IPS-20b (cell line): Measurements from ENCODE around the gene C2orf68.

Source experiments
- H3K27ac ChIP-seq: one replicate; pipeline ENCODE4 v1.5.1; 2013; ENCODE audit warnings: low read length
- H3K27me3 ChIP-seq: 2 replicates; pipeline ENCODE4 v1.6.1; 2013; ENCODE audit warnings: mild to moderate bottlenecking, low read length, inconsistent platforms; ENCODE audit not compliant: insufficient read depth
- H3K36me3 ChIP-seq: 2 replicates; pipeline ENCODE4 v1.6.1; 2013; ENCODE audit warnings: low read depth, mild to moderate bottlenecking, inconsistent platforms, low read length, moderate library complexity; ENCODE audit not compliant: insufficient read depth
- H3K4me1 ChIP-seq: 2 replicates; pipeline ENCODE4 v1.6.1; 2013; ENCODE audit warnings: mild to moderate bottlenecking, control low read depth, inconsistent platforms, low read length, moderate library complexity; ENCODE audit not compliant: insufficient read depth
- H3K4me3 ChIP-seq: 2 replicates; pipeline ENCODE4 v1.5.1; 2013; ENCODE audit warnings: mild to moderate bottlenecking, low read length, inconsistent platforms
- H3K9ac ChIP-seq: 2 replicates; pipeline ENCODE4 v1.6.1; 2013; ENCODE audit warnings: low read depth, mild to moderate bottlenecking, inconsistent platforms, low read length, moderate library complexity
- H3K9me3 ChIP-seq: 2 replicates; pipeline ENCODE4 v1.6.1; 2013; ENCODE audit warnings: mild to moderate bottlenecking, low read depth, low read length, inconsistent platforms; ENCODE audit not compliant: insufficient read depth

C2orf68 gene

DNA sequence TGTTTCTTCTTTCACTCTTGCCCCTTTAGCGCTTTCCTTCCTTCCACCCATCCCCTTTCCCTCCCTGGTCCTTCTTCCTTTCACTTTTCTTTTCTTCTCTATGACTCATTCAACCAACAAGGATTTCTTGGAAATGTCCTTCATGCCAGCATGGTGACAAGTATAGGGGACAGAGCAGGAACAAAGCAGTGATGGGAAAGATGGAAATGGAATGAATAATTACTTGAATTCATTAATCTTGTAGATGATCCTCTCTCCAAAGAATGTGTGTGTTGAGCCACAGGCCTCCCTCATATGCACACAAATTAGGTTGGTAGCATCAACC is 26.1 kb downstream of the C2orf68 start:
- Histone ChIP-seq H3K36me3 (peaks cover 4% of the 10 kb centered on the region; the same call in 1 of the 2 replicates), H3K4me1 (no peaks in the 10 kb centered on the region), H3K9me3 (no peaks in the 10 kb centered on the region), H3K27me3 (peaks cover 27% of the 10 kb centered on the region; the same call in 1 of the 2 replicates), H3K27ac (no peak overlapping the region), H3K4me3 (no peak overlapping the region), H3K9ac (no peak overlapping the region)

GRCh38 chr2:85584857-85585780 is 26.7 kb downstream of the C2orf68 start:
- no peak overlapping the region for H3K9ac ChIP-seq
- peak overlapping the region; percentile 55; the same call in 1 of the 2 replicates for H3K4me3 ChIP-seq
- peaks cover 4% of the 10 kb centered on the region; the same call in 1 of the 2 replicates for H3K36me3 ChIP-seq
- no peak overlapping the region for H3K27ac ChIP-seq
- H3K27me3 ChIP-seq = peaks cover 27% of the 10 kb centered on the region; the same call in 1 of the 2 replicates
- H3K4me1 ChIP-seq = no peaks in the 10 kb centered on the region
- H3K9me3 ChIP-seq = no peaks in the 10 kb centered on the region

DNA sequence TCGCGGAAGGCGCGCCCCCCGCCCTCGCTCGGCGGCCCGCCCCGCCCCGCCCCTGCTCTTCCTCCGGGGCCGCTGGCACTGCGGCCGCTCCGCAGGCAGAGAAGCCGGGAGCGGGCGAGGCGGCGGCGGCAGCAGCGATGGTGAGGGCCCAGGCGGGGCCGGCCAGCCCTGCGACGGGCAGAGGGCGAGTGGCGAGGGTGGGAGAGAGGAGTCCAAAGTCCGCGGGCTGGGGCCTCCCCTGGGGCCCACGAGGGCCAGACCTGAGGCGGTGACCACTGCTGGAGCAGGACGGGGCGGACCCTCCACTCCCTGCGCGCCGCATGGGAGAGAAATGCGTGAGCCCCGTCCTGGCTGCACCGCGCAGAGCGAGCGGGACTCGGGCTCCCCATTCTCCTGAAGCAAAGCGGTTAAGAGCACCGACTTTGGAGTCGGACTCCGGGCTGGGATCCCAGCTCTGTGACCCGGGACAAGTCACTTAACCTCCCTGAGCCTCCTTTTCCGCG is 27.5 kb downstream of the C2orf68 start, which contains the start of gene VAMP5:
VAMP5 (plus strand) TSS at position 78 of the 503 bp plus-strand sequence; CDS start at position 138, 60 bp downstream.
- peaks cover 4% of the 10 kb centered on the region; the same call in 1 of the 2 replicates for H3K36me3 ChIP-seq
- no peaks in the 10 kb centered on the region for H3K9me3 ChIP-seq
- no peaks in the 10 kb centered on the region for H3K4me1 ChIP-seq
- peaks cover 27% of the 10 kb centered on the region; the same call in 1 of the 2 replicates for H3K27me3 ChIP-seq
- peak within 1 kb of the TSS; percentile 55; the same call in 1 of the 2 replicates for H3K4me3 ChIP-seq
- no peak within 1 kb of the TSS for H3K27ac ChIP-seq
- H3K9ac ChIP-seq = no peak within 1 kb of the TSS

GRCh38 chr2:85583667-85584353 is 28.1 kb downstream of the C2orf68 start:
- H3K27ac ChIP-seq = no peak overlapping the region
- H3K36me3 ChIP-seq = peaks cover 4% of the 10 kb centered on the region; the same call in 1 of the 2 replicates
- H3K4me3 ChIP-seq = no peak overlapping the region; the same call in 1 of the 2 replicates
- H3K9ac ChIP-seq = no peak overlapping the region
- peaks cover 27% of the 10 kb centered on the region; the same call in 1 of the 2 replicates for H3K27me3 ChIP-seq
- no peaks in the 10 kb centered on the region for H3K9me3 ChIP-seq
- peaks cover 3% of the 10 kb centered on the region; the same call in 1 of the 2 replicates for H3K4me1 ChIP-seq

GRCh38 chr2:85582492-85582891 is 29.4 kb downstream of the C2orf68 start:
- no peak overlapping the region for H3K4me3 ChIP-seq
- H3K9me3 ChIP-seq = no peaks in the 10 kb centered on the region
- H3K27me3 ChIP-seq = peaks cover 27% of the 10 kb centered on the region; the same call in 1 of the 2 replicates
- no peak overlapping the region for H3K9ac ChIP-seq
- H3K4me1 ChIP-seq = peaks cover 5% of the 10 kb centered on the region; the same call in 1 of the 2 replicates
- H3K27ac ChIP-seq = no peak overlapping the region
- peaks cover 4% of the 10 kb centered on the region; the same call in 1 of the 2 replicates for H3K36me3 ChIP-seq

- no peak overlapping the region for H3K27ac ChIP-seq
- peaks cover 18% of the 10 kb centered on the region for H3K27me3 ChIP-seq
- no peaks in the 10 kb centered on the region for H3K9me3 ChIP-seq
- H3K4me3 ChIP-seq = no peak overlapping the region
- no peak overlapping the region for H3K9ac ChIP-seq
- H3K4me1 ChIP-seq = peaks cover 5% of the 10 kb centered on the region; the same call in 1 of the 2 replicates
- peaks cover 4% of the 10 kb centered on the region; the same call in 1 of the 2 replicates for H3K36me3 ChIP-seq
Measured at GRCh38 chr2:85580206-85580605, 31.7 kb downstream of the C2orf68 start.

DNA sequence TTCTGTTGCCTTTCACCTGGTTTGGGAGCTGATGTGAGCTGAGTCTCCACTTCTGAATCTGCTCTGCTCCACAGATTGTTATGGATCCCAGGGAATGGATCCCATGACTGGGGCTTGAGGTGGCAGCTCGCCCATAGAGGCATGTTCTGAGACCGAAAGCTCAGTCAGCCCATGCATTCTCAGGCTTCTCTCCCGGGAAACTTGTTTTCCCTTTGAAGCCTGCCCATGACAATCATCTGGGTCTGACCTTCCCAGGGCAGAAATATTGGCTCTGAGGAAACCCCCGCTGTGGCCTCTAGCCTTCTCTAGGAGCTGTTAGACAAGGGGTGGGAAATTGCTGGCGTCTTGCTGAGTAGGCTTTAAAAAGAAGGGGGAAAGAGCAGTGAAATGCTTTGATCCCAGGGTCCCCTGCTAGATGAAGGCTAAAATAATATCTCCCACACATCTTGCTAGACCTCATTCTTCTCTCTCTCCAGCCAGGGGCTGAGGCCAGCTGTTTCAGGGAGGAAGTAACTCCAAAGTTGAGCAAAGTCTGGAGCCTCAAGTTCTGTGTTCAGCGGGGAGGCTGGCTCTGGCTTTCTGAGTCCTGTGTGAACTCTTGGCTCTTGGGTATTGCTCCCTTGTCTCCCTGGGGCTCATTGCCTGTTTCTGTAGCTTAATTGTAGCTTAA is 32.5 kb downstream of the C2orf68 start:
- Histone ChIP-seq H3K9me3 (no peaks in the 10 kb centered on the region), H3K4me3 (peak overlapping the region; percentile 73), H3K9ac (no peak overlapping the region), H3K27ac (no peak overlapping the region), H3K36me3 (peaks cover 4% of the 10 kb centered on the region; the same call in 1 of the 2 replicates), H3K4me1 (peaks cover 5% of the 10 kb centered on the region; the same call in 1 of the 2 replicates), H3K27me3 (peaks cover 10% of the 10 kb centered on the region)

- Histone ChIP-seq H3K4me3 (peak overlapping the region; percentile 73), H3K9ac (peak overlapping the region; percentile 66; the same call in 1 of the 2 replicates), H3K27me3 (peaks cover 3% of the 10 kb centered on the region), H3K27ac (no peak overlapping the region), H3K9me3 (no peaks in the 10 kb centered on the region), H3K4me1 (peaks cover 5% of the 10 kb centered on the region; the same call in 1 of the 2 replicates), H3K36me3 (peaks cover 4% of the 10 kb centered on the region; the same call in 1 of the 2 replicates)
Measured at GRCh38 chr2:85578243-85579180, 33.4 kb downstream of the C2orf68 start.

- Histone ChIP-seq H3K4me3 (peak within 1 kb of the TSS; percentile 73), H3K36me3 (peaks cover 4% of the 10 kb centered on the region; the same call in 1 of the 2 replicates), H3K4me1 (peaks cover 5% of the 10 kb centered on the region; the same call in 1 of the 2 replicates), H3K27ac (no peak within 1 kb of the TSS), H3K9me3 (no peaks in the 10 kb centered on the region), H3K9ac (peak within 1 kb of the TSS; percentile 66; the same call in 1 of the 2 replicates), H3K27me3 (peaks cover 9% of the 10 kb centered on the region)
Measured at GRCh38 chr2:85577386-85578242, 34.3 kb downstream of the C2orf68 start, which contains the start of gene VAMP8. TSS of gene VAMP8 (plus strand) at chr2:85577586. CDS start at chr2:85577647, 61 bp downstream.
